A673 (cell line): ENCODE results near the gene F11.

Experiments used
- CTCF ChIP-seq: fragments of 300-800, 200-600 bp; sonication (generic); conservative IDR thresholded peaks from 2 replicates; pipeline ENCODE4 v1.5.1; 2017; ENCODE audit warnings: low read depth, mild to moderate bottlenecking, antibody characterized with exemption, low read length, moderate library complexity, mixed read lengths
- EZH2 ChIP-seq: fragments of 200-600 bp; sonication (generic); IDR thresholded peaks from 2 replicates; pipeline ENCODE4 v1.6.1; 2017; ENCODE audit warnings: borderline replicate concordance, low read depth, mild to moderate bottlenecking, mixed read lengths, antibody characterized with exemption, low read length; ENCODE audit not compliant: poor library complexity, severe bottlenecking

- TF ChIP-seq CTCF (no peak), EZH2 (no peak)
Measured at GRCh38 chr4:186258216-186258811, 7.7 kb upstream of the F11 start.
